H1 (cell line): Measurements from ENCODE around the gene POFUT2. TPM values are rescaled to one million over a fixed set of nuclear protein-coding genes. Genes with fewer than 3 reads are reported as not detected.
A peak's percentile ranks its signal among the peaks of the same experiment; 100 is the strongest.

ENCODE experiments used
- CTCF ChIA-PET: fragments of 300-600 bp; sonication (Branson Sonifier 250); formaldehyde crosslinking; loops from one replicate; lab custom pipeline; 2021; ENCODE audit not compliant: partially characterized antibody; lab: Charles Lee
- POLR2A ChIA-PET: fragments of 300-600 bp; sonication (Branson Sonifier 250); formaldehyde crosslinking; loops from one replicate; lab custom pipeline; 2021; ENCODE audit warnings: inconsistent platforms; ENCODE audit not compliant: partially characterized antibody; lab: Charles Lee
- DNase-seq, 2 experiments: peaks; one replicate each; pipeline versions ENCODE4 v3.0.0 to v3.0.0-alpha.2; 2010 to 2022; ENCODE audit warnings: low spot score in 2 of 2, low read depth in 1 of 2, mixed read lengths in 1 of 2
- FAIRE-seq: peaks from 2 replicates; lab custom pipeline; 2011; peaks lifted over from hg19 to GRCh38; lab: Jason Lieb, UNC
- H2AFZ ChIP-seq: 2 replicates; pipeline ENCODE4 v1.8.1; 2012; ENCODE audit warnings: low read length, inconsistent platforms
- H2AK5ac ChIP-seq: 2 replicates; pipeline ENCODE4 v1.6.1; 2013; ENCODE audit warnings: low read depth, low read length
- H2BK120ac ChIP-seq: replicated peaks from 2 replicates; pipeline ENCODE3; 2013; ENCODE audit warnings: low read depth, low read length, inconsistent platforms
- H2BK12ac ChIP-seq: 2 replicates; pipeline ENCODE4 v1.6.1; 2013; ENCODE audit warnings: low read depth, low read length
- H2BK15ac ChIP-seq: 2 replicates; pipeline ENCODE4 v1.6.1; 2013; ENCODE audit warnings: low read length
- H2BK20ac ChIP-seq: 2 replicates; pipeline ENCODE4 v1.6.1; 2013; ENCODE audit warnings: low read length
- H2BK5ac ChIP-seq: 2 replicates; pipeline ENCODE4 v1.6.1; 2013; ENCODE audit warnings: low read depth, low read length
- H3K14ac ChIP-seq: 2 replicates; pipeline ENCODE4 v1.6.1; 2013; ENCODE audit warnings: inconsistent platforms; ENCODE audit not compliant: insufficient read length
- H3K18ac ChIP-seq: 2 replicates; pipeline ENCODE4 v1.6.1; 2013; ENCODE audit warnings: low read length; ENCODE audit errors: extremely low read depth
- H3K23ac ChIP-seq: 2 replicates; pipeline ENCODE4 v1.6.1; 2013; ENCODE audit warnings: inconsistent platforms; ENCODE audit not compliant: insufficient read length
- H3K23me2 ChIP-seq: 2 replicates; pipeline ENCODE4 v1.6.1; 2013; ENCODE audit warnings: low read depth, low read length
- H3K27ac ChIP-seq: 2 replicates; pipeline ENCODE4 v1.6.1; 2011; ENCODE audit warnings: low read depth, low read length, inconsistent platforms
- H3K27me3 ChIP-seq, 4 experiments: replicated peaks in 1 of 4; 1 replicate in 1 of 4; 2 replicates in 3 of 4; pipeline versions ENCODE4 v1.6.1 to v1.8.1; 2011 to 2013; ENCODE audit warnings: low read length in 3 of 4, mild to moderate bottlenecking in 3 of 4, inconsistent platforms in 2 of 4, mixed read lengths in 2 of 4, moderate library complexity in 1 of 4; ENCODE audit not compliant: control insufficient read depth in 3 of 4, insufficient read depth in 3 of 4; ENCODE audit errors: extremely low read depth in 1 of 4
- H3K36me3 ChIP-seq, 4 experiments: 2 replicates each; pipeline versions ENCODE4 v1.6.1 to v1.8.1; 2011 to 2013; ENCODE audit warnings: mild to moderate bottlenecking in 4 of 4, low read length in 3 of 4, moderate library complexity in 2 of 4, control low read depth in 1 of 4, inconsistent platforms in 1 of 4; ENCODE audit not compliant: insufficient read depth in 4 of 4, control insufficient read depth in 2 of 4
- H3K4ac ChIP-seq: replicated peaks from 2 replicates; pipeline ENCODE3; 2013; ENCODE audit warnings: low read length, low read depth, mixed read lengths, inconsistent platforms; ENCODE audit not compliant: insufficient read length
- H3K4me1 ChIP-seq, 4 experiments: replicated peaks in 1 of 4; 1 replicate in 1 of 4; 2 replicates in 3 of 4; pipeline versions ENCODE4 v1.6.1 to v1.8.1; 2011 to 2013; ENCODE audit warnings: low read length in 3 of 4, inconsistent platforms in 2 of 4, mixed read lengths in 1 of 4; ENCODE audit not compliant: insufficient read depth in 4 of 4, control insufficient read depth in 3 of 4
- H3K4me2 ChIP-seq, 2 experiments: 2 replicates each; pipeline versions ENCODE4 v1.6.1 to v1.8.1; 2011 to 2013; ENCODE audit warnings: low read depth in 2 of 2, low read length in 2 of 2, control low read depth in 1 of 2, inconsistent platforms in 1 of 2, mild to moderate bottlenecking in 1 of 2; ENCODE audit not compliant: insufficient read depth in 1 of 2
- H3K4me3 ChIP-seq, 4 experiments: fragments of 200-600, 300-600 bp in 1 of 4; sonication (generic), shearing (Covaris generic), sonication (Bioruptor Twin) in 1 of 4; 2 replicates each; pipeline versions ENCODE4 v1.5.1 to v1.8.1; 2011 to 2016; ENCODE audit warnings: low read length in 4 of 4, low read depth in 3 of 4, control low read depth in 2 of 4, inconsistent platforms in 2 of 4, mild to moderate bottlenecking in 2 of 4, mixed read lengths in 1 of 4, moderate library complexity in 1 of 4; ENCODE audit not compliant: insufficient read depth in 2 of 4; ENCODE audit errors: extremely low read depth in 1 of 4
- H3K56ac ChIP-seq: replicated peaks from 2 replicates; pipeline ENCODE3; 2013; ENCODE audit warnings: low read depth, mild to moderate bottlenecking, mixed read lengths, low read length, inconsistent platforms; ENCODE audit not compliant: insufficient read length
- H3K79me1 ChIP-seq: 2 replicates; pipeline ENCODE4 v1.6.1; 2013; ENCODE audit warnings: low read depth, low read length, control low read depth
- H3K79me2 ChIP-seq, 2 experiments: 2 replicates each; pipeline versions ENCODE4 v1.6.1 to v1.8.1; 2012 to 2013; ENCODE audit warnings: low read length in 2 of 2, mild to moderate bottlenecking in 2 of 2, inconsistent platforms in 1 of 2; ENCODE audit not compliant: insufficient read depth in 2 of 2, control insufficient read depth in 1 of 2
- H3K9ac ChIP-seq, 4 experiments: replicated peaks in 1 of 4; 1 replicate in 1 of 4; 2 replicates in 3 of 4; pipeline versions ENCODE4 v1.6.1 to v1.8.1; 2011 to 2013; ENCODE audit warnings: low read depth in 3 of 4, low read length in 3 of 4, control low read depth in 2 of 4, mild to moderate bottlenecking in 2 of 4, moderate library complexity in 2 of 4, inconsistent platforms in 1 of 4; ENCODE audit errors: extremely low read depth in 1 of 4
- H3K9me3 ChIP-seq, 2 experiments: 2 replicates each; pipeline versions ENCODE4 v1.6.1 to v1.8.1; 2012 to 2013; ENCODE audit warnings: mild to moderate bottlenecking in 2 of 2, moderate library complexity in 2 of 2, control low read depth in 1 of 2, inconsistent platforms in 1 of 2, low read depth in 1 of 2, low read length in 1 of 2, mixed read lengths in 1 of 2; ENCODE audit not compliant: insufficient read depth in 2 of 2
- H4K20me1 ChIP-seq, 2 experiments: replicated peaks in 1 of 2; 2 replicates each; pipeline versions ENCODE3 to v1.8.1; 2011 to 2013; ENCODE audit warnings: inconsistent platforms in 2 of 2, low read length in 2 of 2, mild to moderate bottlenecking in 1 of 2; ENCODE audit not compliant: insufficient read depth in 2 of 2, control insufficient read depth in 1 of 2
- H4K5ac ChIP-seq: 2 replicates; pipeline ENCODE4 v1.6.1; 2013; ENCODE audit warnings: low read length, low read depth, mixed read lengths, inconsistent platforms; ENCODE audit not compliant: insufficient read length
- H4K8ac ChIP-seq: 2 replicates; pipeline ENCODE4 v1.8.0; 2013; ENCODE audit warnings: mild to moderate bottlenecking, moderate library complexity, low read length, inconsistent platforms; ENCODE audit not compliant: insufficient read depth; ENCODE audit errors: extremely low read depth
- H4K91ac ChIP-seq: replicated peaks from 2 replicates; pipeline ENCODE3; 2013; ENCODE audit warnings: low read length, mixed read lengths, inconsistent platforms; ENCODE audit not compliant: insufficient read length
- CREB1 ChIP-seq: IDR thresholded peaks from 2 replicates; pipeline ENCODE4 v1.6.1; 2012; ENCODE audit warnings: inconsistent platforms
- GABPA ChIP-seq: IDR thresholded peaks from 2 replicates; pipeline ENCODE4 v1.6.1; 2011; ENCODE audit warnings: mild to moderate bottlenecking, low read length, moderate library complexity, borderline replicate concordance; ENCODE audit not compliant: insufficient read depth
- HDAC2 ChIP-seq, 2 experiments: fragments of 300-600 bp in 1 of 2; sonication (generic) in 1 of 2; IDR thresholded peaks; 2 replicates each; pipeline ENCODE4 v1.6.1; 2011 to 2012; ENCODE audit warnings: low read depth in 2 of 2, low read length in 2 of 2, mild to moderate bottlenecking in 2 of 2, moderate library complexity in 2 of 2, borderline replicate concordance in 1 of 2, inconsistent platforms in 1 of 2
- SRF ChIP-seq: IDR thresholded peaks from 2 replicates; pipeline ENCODE4 v1.6.1; 2011; ENCODE audit warnings: mild to moderate bottlenecking, low read depth, low read length, moderate library complexity
- WGBS, 2 experiments: shearing (Covaris generic) in 1 of 2; methylation state at CpG; one replicate each; pipeline versions ENCODE4 v1.1.6 to v1.1.7; 2013 to 2015; ENCODE audit warnings: low lambda C conversion rate in 2 of 2, mixed read lengths in 2 of 2, inconsistent platforms in 1 of 2, low coverage in 1 of 2, missing lambda C conversion rate in 1 of 2; ENCODE audit not compliant: insufficient replicate concordance in 2 of 2, insufficient coverage in 1 of 2, insufficient read length in 1 of 2; ENCODE audit errors: extremely low coverage in 1 of 2, missing lambda C conversion rate in 1 of 2; 5-methylcytosine and 5-hydroxymethylcytosine counted together
- polyA plus RNA-seq, 7 experiments: library from polyadenylated mRNA; depleted of rRNA in 3 of 7; stranded (reverse) in 5 of 7; unstranded in 2 of 7; fragments of >200 nt in 5 of 7; fragments of 200-250 nt in 2 of 7; gene quantifications; 1 replicate in 5 of 7; 2 replicates in 1 of 7; 4 replicates in 1 of 7; pipeline versions ENCODE4 v1.2.1 to v1.2.3, GENCODE V29; 2011 to 2013; ENCODE audit warnings: missing spikeins in 2 of 7, mixed read lengths in 2 of 7
- total RNA-seq: library from RNA; stranded (reverse); fragmentation: NEBNext Ultra II Directional; extraction: Animal tissue kit (Norgen Biotek cat#: 25700); gene quantifications from 2 replicates; pipeline ENCODE4 v1.2.1, GENCODE V29; 2021

Gene POFUT2
- total and polyA plus RNA-seq, 2 of the 8 experiments (the other 6 are each of a cell fraction or from before 2014, with no cell fraction given), result 13.7 to 32.1 TPM

- peak overlapping the region; percentile 83 for H3K4ac ChIP-seq
- peaks cover 6 to 36% (median 27%) of the 10 kb centered on the region in 4 experiments for H3K36me3 ChIP-seq
- DNase-seq (peak in 1 of 2 experiments; percentile 77), FAIRE-seq (no peak)
- H3K79me1 ChIP-seq, result peaks cover 14% of the 10 kb centered on the region
- no peak overlapping the region for H2AK5ac ChIP-seq
- peak; percentile 49; the same call in 1 of the 2 replicates for TF ChIP-seq CREB1
- TF ChIP-seq SRF, result no peak
- no peak for TF ChIP-seq HDAC2 (IDR thresholded peaks at IDR 0.05; ENCODE audit: borderline replicate concordance in 1 of 2, low read depth in 2 of 2, low read length in 2 of 2)
- 0 out of 2 replicates have a peak, but pooled peaks have one; percentile 47 for TF ChIP-seq GABPA
- peaks cover 8% of the 10 kb centered on the region; the same call in 1 of the 2 replicates for H3K23me2 ChIP-seq
- H2BK12ac ChIP-seq, result no peak overlapping the region
- H2BK20ac ChIP-seq, result no peak overlapping the region
- 4% methylated on average over 32 of the region's 54 CpGs; no CpG with 5 or more reads in 1 of the 2 experiments for WGBS, 2 experiments
- peak overlapping the region; percentile 57; the same call in 1 of the 2 replicates for H4K8ac ChIP-seq
- ChIA-PET CTCF (interaction anchor here (1.1 to 1.3 kb wide), 3 partner anchors 146 to 153 kb away, joined by 4 to 7 read pairs (median 4); no protein-coding TSS in a partner anchor), POLR2A (interaction anchor here (0.7 to 1.3 kb wide), 4 partner anchors 10 to 201 kb away, joined by 3 to 4 read pairs (median 4); no protein-coding TSS in a partner anchor)
- H2BK120ac ChIP-seq, result no peak overlapping the region
- H3K27ac ChIP-seq, result peak overlapping the region; percentile 56; the same call in 1 of the 2 replicates
- H2BK15ac ChIP-seq, result no peak overlapping the region
- peaks cover 0 to 6% (median under 1%) of the 10 kb centered on the region in 4 experiments; a peak in 3 of 7 replicates for H3K4me1 ChIP-seq
- peak overlapping the region; percentile 24 to 68 (median 44); a peak in 4 of 7 replicates for H3K9ac ChIP-seq
- H4K20me1 ChIP-seq, result peaks cover 19 to 29% of the 10 kb centered on the region in 2 experiments
- peak overlapping the region; percentile 77 to 98 for H3K4me2 ChIP-seq
- 0 out of 2 replicates have a peak overlapping the region, but pooled peaks have one; percentile 26 for H2BK5ac ChIP-seq
- no peak overlapping the region for H3K56ac ChIP-seq
- no peak overlapping the region for H4K5ac ChIP-seq
- H3K27me3 ChIP-seq, result no peaks in the 10 kb centered on the region
- no peak overlapping the region for H3K23ac ChIP-seq
- H2AFZ ChIP-seq, result no peak overlapping the region
- H3K79me2 ChIP-seq, result peaks cover 0 to 24% of the 10 kb centered on the region in 2 experiments; a peak in 2 of 4 replicates
- peak overlapping the region; percentile 76 to 91 (median 80) for H3K4me3 ChIP-seq
- peak overlapping the region; percentile 45 for H4K91ac ChIP-seq
- no peak overlapping the region; the same call in 1 of the 2 replicates for H3K18ac ChIP-seq
- H3K14ac ChIP-seq, result no peak overlapping the region
- H3K9me3 ChIP-seq, result no peaks in the 10 kb centered on the region
Observed at GRCh38 chr21:45286671-45287437, 841 bp downstream of the POFUT2 start.
